ENCODE measurements around the gene CFAP74. TPM values are rescaled to one million over a fixed set of nuclear protein-coding genes. Genes with fewer than 3 reads are reported as not detected.

CFAP74 gene
- total and polyA plus RNA-seq, 9 of the 15 experiments (the other 6 are each of a cell fraction or from before 2014, with no cell fraction given), result 0.03 to 0.15 (median 0.05) TPM; not detected in 6

GRCh38 chr1:1916851-1917251 is 86.7 kb downstream of the CFAP74 start:
- no peaks in the 10 kb centered on the region for H3K79me2 ChIP-seq (ENCODE audit: control insufficient read depth, insufficient read depth, low read length)
- no peak overlapping the region for H2AFZ ChIP-seq (ENCODE audit: low read depth, low read length)
- H3K4me3 ChIP-seq, result no peak overlapping the region
- BruUV-seq (replicated peaks), result no TSS peak
- H3K27ac ChIP-seq (ENCODE audit: extremely low read depth, low read depth, low read length), result no peak overlapping the region
- H4K20me1 ChIP-seq (replicated peaks; ENCODE audit: control insufficient read depth, insufficient read depth, low read length), result 0 out of 2 replicates have a peak, but pooled peaks cover 4% of the 10 kb centered on the region
- ATAC-seq, result no peak
- DNase-seq (ENCODE audit: extremely low read depth in 1 of 4, low spot score in 3 of 4), result no peak
- no peak for FAIRE-seq
- no peaks in the 10 kb centered on the region; a peak in 1 of 5 replicates for H3K27me3 ChIP-seq (ENCODE audit: control insufficient read depth in 2 of 2, insufficient read depth in 2 of 2, low read length in 2 of 2)
- WGBS (ENCODE audit: insufficient coverage, low coverage, missing lambda C conversion rate), result 59% methylated on average over 8 of the region's 19 CpGs
- H3K4me2 ChIP-seq (ENCODE audit: insufficient read depth, low read length), result no peak overlapping the region
- TF ChIP-seq XRCC4 (IDR thresholded peaks at IDR 0.05; ENCODE audit: extremely low read depth, insufficient read depth, insufficient read length) (no peak), HDAC2 (IDR thresholded peaks at IDR 0.05) (no peak), RBM22 (IDR thresholded peaks at IDR 0.05; ENCODE audit: low read depth, low read length, poor library complexity, severe bottlenecking) (no peak), TRIM28 (IDR thresholded peaks at IDR 0.05) (no peak), HMG20B (CRISPR knock-in tag; IDR thresholded peaks at IDR 0.05) (no peak), ETV6 (IDR thresholded peaks at IDR 0.05; ENCODE audit: borderline replicate concordance in 1 of 2, low read depth in 2 of 2, low read length in 1 of 2) (no peak), ETV6 (CRISPR knock-in tag; IDR thresholded peaks at IDR 0.05; ENCODE audit: borderline replicate concordance) (no peak), EWSR1 (IDR thresholded peaks at IDR 0.05; ENCODE audit: borderline replicate concordance, low read depth, partially characterized antibody) (no peak), SIN3A (IDR thresholded peaks at IDR 0.05; ENCODE audit: borderline replicate concordance in 2 of 2, control insufficient read depth in 1 of 2, low read depth in 2 of 2, low read length in 2 of 2) (no peak), TSC22D4 (tag; IDR thresholded peaks at IDR 0.05) (no peak), ZNF324 (CRISPR knock-in tag; IDR thresholded peaks at IDR 0.05) (no peak), E4F1 (CRISPR knock-in tag; IDR thresholded peaks at IDR 0.05; ENCODE audit: borderline replicate concordance) (no peak), ZNF140 (CRISPR knock-in tag; IDR thresholded peaks at IDR 0.05) (no peak), MTF1 (CRISPR knock-in tag; IDR thresholded peaks at IDR 0.05; ENCODE audit: borderline replicate concordance) (no peak), MCM7 (IDR thresholded peaks at IDR 0.05) (no peak), E2F5 (CRISPR knock-in tag; IDR thresholded peaks at IDR 0.05) (no peak), THAP7 (CRISPR knock-in tag; IDR thresholded peaks at IDR 0.05) (no peak), GTF2E2 (tag; IDR thresholded peaks at IDR 0.05) (no peak)
- ChIA-PET CTCF (ENCODE audit: low intra/inter-chr PET ratio) (no interaction called here), POLR2A (interaction anchor here (0.6 to 1.5 kb wide), 2 partner anchors 9 to 77 kb away, joined by 3 to 5 read pairs; no protein-coding TSS in a partner anchor)
- no peaks in the 10 kb centered on the region for H3K9me3 ChIP-seq (replicated peaks; ENCODE audit: control insufficient read depth, insufficient read depth, low read depth, low read length)
- H3K4me1 ChIP-seq (replicated peaks in 1 of 2; ENCODE audit: control insufficient read depth in 2 of 2, insufficient read depth in 2 of 2, low read length in 2 of 2), result peaks cover 9 to 70% of the 10 kb centered on the region in 2 experiments; a peak in 4 of 5 replicates
- no peaks in the 10 kb centered on the region for H3K9me1 ChIP-seq (ENCODE audit: control insufficient read depth, insufficient read depth, low read length)
- no peaks in the 10 kb centered on the region for H3K36me3 ChIP-seq (ENCODE audit: control insufficient read depth, insufficient read depth, low read length)
- in situ Hi-C loops (cut with MboI) (loop anchor here (10.0 kb wide), 1 partner anchor 552 kb away; no protein-coding TSS in a partner anchor), intact Hi-C loops (cut with micrococcal nuclease) (no loop called here)
- no peak overlapping the region for H3K9ac ChIP-seq (ENCODE audit: insufficient read depth in 1 of 2, low read depth in 2 of 2, low read length in 2 of 2)
